Ishikawa (cell line): ENCODE data around the gene ABL1.

Source experiments
- CEBPB ChIP-seq: IDR thresholded peaks from 2 replicates; pipeline ENCODE4 v1.6.1; 2012
- CREB1 ChIP-seq: IDR thresholded peaks from 2 replicates; pipeline ENCODE4 v1.6.1; 2012; ENCODE audit warnings: low read depth
- EGR1 ChIP-seq: IDR thresholded peaks from 2 replicates; pipeline ENCODE4 v1.6.1; 2012
- EP300 ChIP-seq: IDR thresholded peaks from 2 replicates; pipeline ENCODE4 v1.6.1; 2012; ENCODE audit warnings: borderline replicate concordance
- FOXM1 ChIP-seq: IDR thresholded peaks from 2 replicates; pipeline ENCODE4 v1.6.1; 2012; ENCODE audit warnings: low read depth, borderline replicate concordance
- NFIC ChIP-seq: IDR thresholded peaks from 2 replicates; pipeline ENCODE4 v1.6.1; 2012
- RAD21 ChIP-seq: IDR thresholded peaks from 2 replicates; pipeline ENCODE4 v1.6.1; 2012; ENCODE audit warnings: low read depth
- TAF1 ChIP-seq: IDR thresholded peaks from 2 replicates; pipeline ENCODE4 v1.6.1; 2012; ENCODE audit warnings: low read depth, mild to moderate bottlenecking
- TCF12 ChIP-seq: IDR thresholded peaks from 2 replicates; pipeline ENCODE4 v1.6.1; 2012; ENCODE audit warnings: low read depth
- TEAD4 ChIP-seq: IDR thresholded peaks from 2 replicates; pipeline ENCODE4 v1.6.1; 2012
- YY1 ChIP-seq: IDR thresholded peaks from 2 replicates; pipeline ENCODE4 v1.6.1; 2012; ENCODE audit warnings: low read depth
- ZBTB7A ChIP-seq: IDR thresholded peaks from 2 replicates; pipeline ENCODE4 v1.6.1; 2012; ENCODE audit warnings: low read depth
- TF ChIP-seq, protein P1 (sequence below): IDR thresholded peaks from 2 replicates; pipeline ENCODE4 v1.6.1; 2012
- TF ChIP-seq, protein P2 (sequence below): IDR thresholded peaks from 2 replicates; pipeline ENCODE4 v1.6.1; 2012
- TF ChIP-seq, protein P3 (sequence below): IDR thresholded peaks from 2 replicates; pipeline ENCODE4 v1.6.1; 2012; ENCODE audit warnings: low read depth, mild to moderate bottlenecking

Gene ABL1

DNA sequence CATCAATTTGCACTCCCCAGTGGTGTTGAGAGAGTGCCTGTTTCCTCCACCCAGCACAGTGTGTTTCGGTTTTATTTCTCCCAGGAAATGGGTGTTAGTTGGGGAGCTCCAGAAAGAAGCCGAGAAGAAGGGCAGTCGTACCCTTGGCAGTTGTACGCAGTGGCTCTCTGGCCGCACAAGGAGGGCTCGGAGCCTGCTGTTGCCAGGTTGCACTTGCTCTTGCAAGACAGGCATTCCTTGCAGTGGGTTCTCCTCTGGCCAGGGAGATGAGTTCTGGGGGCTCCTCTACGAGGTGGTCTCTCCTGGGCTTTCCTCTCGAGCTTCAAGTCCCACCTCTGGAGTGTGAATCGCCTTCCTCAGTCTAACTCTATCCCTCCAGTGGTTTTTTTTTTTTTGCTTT is 32.5 kb downstream of the ABL1 start:
- TF ChIP-seq, protein P1, sequence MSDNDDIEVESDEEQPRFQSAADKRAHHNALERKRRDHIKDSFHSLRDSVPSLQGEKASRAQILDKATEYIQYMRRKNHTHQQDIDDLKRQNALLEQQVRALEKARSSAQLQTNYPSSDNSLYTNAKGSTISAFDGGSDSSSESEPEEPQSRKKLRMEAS = no peak
- TF ChIP-seq, protein P2, sequence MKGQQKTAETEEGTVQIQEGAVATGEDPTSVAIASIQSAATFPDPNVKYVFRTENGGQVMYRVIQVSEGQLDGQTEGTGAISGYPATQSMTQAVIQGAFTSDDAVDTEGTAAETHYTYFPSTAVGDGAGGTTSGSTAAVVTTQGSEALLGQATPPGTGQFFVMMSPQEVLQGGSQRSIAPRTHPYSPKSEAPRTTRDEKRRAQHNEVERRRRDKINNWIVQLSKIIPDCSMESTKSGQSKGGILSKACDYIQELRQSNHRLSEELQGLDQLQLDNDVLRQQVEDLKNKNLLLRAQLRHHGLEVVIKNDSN = no peak
- TF ChIP-seq RAD21 = no peak
- no peak for TF ChIP-seq YY1
- TF ChIP-seq NFIC = no peak
- TF ChIP-seq TEAD4 = no peak
- TF ChIP-seq FOXM1 = no peak
- no peak for TF ChIP-seq CEBPB
- TF ChIP-seq EP300 = no peak
- no peak for TF ChIP-seq CREB1
- TF ChIP-seq TCF12 = no peak
- no peak for TF ChIP-seq ZBTB7A
- no peak for TF ChIP-seq TAF1
- no peak for TF ChIP-seq EGR1
- TF ChIP-seq, protein P3, sequence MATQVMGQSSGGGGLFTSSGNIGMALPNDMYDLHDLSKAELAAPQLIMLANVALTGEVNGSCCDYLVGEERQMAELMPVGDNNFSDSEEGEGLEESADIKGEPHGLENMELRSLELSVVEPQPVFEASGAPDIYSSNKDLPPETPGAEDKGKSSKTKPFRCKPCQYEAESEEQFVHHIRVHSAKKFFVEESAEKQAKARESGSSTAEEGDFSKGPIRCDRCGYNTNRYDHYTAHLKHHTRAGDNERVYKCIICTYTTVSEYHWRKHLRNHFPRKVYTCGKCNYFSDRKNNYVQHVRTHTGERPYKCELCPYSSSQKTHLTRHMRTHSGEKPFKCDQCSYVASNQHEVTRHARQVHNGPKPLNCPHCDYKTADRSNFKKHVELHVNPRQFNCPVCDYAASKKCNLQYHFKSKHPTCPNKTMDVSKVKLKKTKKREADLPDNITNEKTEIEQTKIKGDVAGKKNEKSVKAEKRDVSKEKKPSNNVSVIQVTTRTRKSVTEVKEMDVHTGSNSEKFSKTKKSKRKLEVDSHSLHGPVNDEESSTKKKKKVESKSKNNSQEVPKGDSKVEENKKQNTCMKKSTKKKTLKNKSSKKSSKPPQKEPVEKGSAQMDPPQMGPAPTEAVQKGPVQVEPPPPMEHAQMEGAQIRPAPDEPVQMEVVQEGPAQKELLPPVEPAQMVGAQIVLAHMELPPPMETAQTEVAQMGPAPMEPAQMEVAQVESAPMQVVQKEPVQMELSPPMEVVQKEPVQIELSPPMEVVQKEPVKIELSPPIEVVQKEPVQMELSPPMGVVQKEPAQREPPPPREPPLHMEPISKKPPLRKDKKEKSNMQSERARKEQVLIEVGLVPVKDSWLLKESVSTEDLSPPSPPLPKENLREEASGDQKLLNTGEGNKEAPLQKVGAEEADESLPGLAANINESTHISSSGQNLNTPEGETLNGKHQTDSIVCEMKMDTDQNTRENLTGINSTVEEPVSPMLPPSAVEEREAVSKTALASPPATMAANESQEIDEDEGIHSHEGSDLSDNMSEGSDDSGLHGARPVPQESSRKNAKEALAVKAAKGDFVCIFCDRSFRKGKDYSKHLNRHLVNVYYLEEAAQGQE = no peak

DNA sequence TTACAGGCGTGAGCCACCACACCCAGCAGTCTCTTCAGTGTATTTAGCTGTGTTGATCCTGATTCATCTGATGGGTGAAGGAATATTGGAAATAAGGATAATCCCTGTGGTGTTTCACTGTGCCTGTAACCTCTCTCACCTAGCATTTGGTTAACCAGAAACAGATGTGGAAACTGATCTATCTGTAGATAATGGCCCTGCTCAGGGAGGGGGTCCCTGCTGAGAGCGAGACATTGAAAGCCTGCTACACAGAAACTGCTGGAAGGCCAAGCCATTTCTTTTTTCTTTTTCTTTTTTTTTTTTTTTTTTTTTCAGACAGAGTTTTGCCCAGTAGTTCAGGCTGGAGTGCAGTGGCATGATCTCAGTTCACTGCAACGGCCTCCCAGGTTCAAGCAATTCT is 33.2 kb downstream of the ABL1 start:
- TF ChIP-seq, protein P2 = no peak
- TF ChIP-seq FOXM1 (no peak), TCF12 (no peak), NFIC (no peak), YY1 (no peak), EP300 (no peak), CEBPB (no peak), CREB1 (no peak), TAF1 (no peak), ZBTB7A (no peak)
- TF ChIP-seq, protein P3 = no peak
- TF ChIP-seq, protein P1 = no peak

DNA sequence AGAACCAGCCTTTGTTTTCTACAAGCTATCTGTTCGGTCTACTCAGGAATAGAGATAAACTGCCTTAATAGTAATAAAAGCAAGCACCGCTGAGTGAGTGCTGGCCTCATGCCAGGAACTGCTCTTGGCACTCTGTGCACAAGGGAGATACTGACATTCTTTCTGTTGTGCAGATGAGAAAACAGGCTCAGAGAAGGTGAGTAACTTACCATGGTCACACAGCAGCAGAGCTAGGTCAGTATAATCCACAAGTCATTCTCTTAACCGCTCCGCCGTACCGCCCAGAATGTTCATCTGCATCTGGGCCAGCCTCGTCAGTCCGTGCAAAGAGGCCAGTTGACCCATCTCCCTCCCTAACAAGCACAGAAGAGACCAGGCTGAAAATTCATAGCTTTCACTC is 34.2 kb downstream of the ABL1 start:
- TF ChIP-seq NFIC (peak; percentile 59), CREB1 (no peak)

DNA sequence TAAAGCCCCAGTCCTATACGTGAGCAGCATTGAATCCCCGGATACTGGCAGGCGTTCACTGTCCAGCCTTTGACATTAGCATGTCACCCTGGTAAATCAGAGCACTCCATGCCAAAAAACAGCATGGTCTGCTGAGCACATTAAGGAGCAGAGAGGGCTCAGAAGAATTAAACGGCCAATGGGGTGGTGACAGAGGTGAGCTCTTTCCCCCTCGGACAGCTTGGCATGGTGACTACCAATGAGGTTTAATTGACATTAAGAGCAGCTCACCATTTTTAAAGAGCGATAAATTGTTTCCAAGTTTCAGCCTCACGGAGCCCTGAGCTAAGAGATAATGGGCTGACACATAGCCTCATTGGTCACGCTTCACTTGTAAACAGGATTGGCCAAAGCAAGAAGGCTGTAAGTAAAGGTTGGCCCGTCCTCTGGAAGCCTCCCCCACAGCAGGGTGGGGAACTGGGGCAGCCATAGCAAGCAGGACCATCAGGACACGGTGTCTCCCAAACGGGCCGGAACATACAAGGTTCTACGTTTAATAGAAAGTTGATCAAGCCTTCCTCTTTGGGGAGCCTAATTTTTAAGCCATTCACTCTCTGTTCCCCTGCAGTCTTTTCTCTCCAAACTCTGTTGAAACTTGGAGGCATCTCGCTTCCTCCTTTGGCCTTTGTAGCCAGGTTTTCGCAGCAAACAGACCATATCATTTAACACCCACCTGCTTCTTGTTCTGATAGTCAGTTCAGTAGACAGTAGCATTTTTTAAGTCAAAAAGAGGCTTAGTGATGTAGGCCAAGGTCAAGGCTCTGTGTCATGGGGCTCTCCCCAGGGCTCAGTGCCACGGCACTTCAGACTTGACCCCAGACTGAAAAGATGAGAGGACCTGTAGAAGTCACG is 35.7 kb downstream of the ABL1 start:
- TF ChIP-seq, protein P3 = no peak
- TF ChIP-seq, protein P1 = peak; percentile 30; the same call in 1 of the 2 replicates
- peak; percentile 25; the same call in 1 of the 2 replicates for TF ChIP-seq TCF12
- TF ChIP-seq TEAD4 = peak; percentile 9; the same call in 1 of the 2 replicates
- no peak for TF ChIP-seq FOXM1
- TF ChIP-seq NFIC = peak; percentile 66
- TF ChIP-seq ZBTB7A = no peak
